Neuronal stem cell (in vitro differentiated cells): ENCODE measurements around the gene BHMT.

Experiments
- DNase-seq: peaks from one replicate; pipeline ENCODE4 v3.0.0-alpha.2; 2013; ENCODE audit warnings: low spot score
- H2AFZ ChIP-seq: one replicate; pipeline ENCODE4 v1.6.1; 2013; ENCODE audit warnings: mild to moderate bottlenecking, low read length, inconsistent platforms
- H2AK5ac ChIP-seq: 2 replicates; pipeline ENCODE4 v1.6.1; 2013; ENCODE audit warnings: low read depth, mild to moderate bottlenecking, inconsistent platforms, low read length, moderate library complexity, mixed read lengths
- H2BK120ac ChIP-seq: 2 replicates; pipeline ENCODE4 v1.6.1; 2013; ENCODE audit warnings: low read depth, mild to moderate bottlenecking, inconsistent platforms, low read length, moderate library complexity, mixed read lengths
- H2BK12ac ChIP-seq: one replicate; pipeline ENCODE4 v1.6.1; 2013; ENCODE audit warnings: low read length, inconsistent platforms
- H2BK15ac ChIP-seq: 2 replicates; pipeline ENCODE4 v1.6.1; 2013; ENCODE audit warnings: mild to moderate bottlenecking, low read length, inconsistent platforms, mixed read lengths
- H2BK5ac ChIP-seq: one replicate; pipeline ENCODE4 v1.6.1; 2013; ENCODE audit warnings: inconsistent platforms, mild to moderate bottlenecking, low read length, moderate library complexity
- H3K14ac ChIP-seq: one replicate; pipeline ENCODE4 v1.6.1; 2013; ENCODE audit warnings: low read length, inconsistent platforms
- H3K18ac ChIP-seq: 2 replicates; pipeline ENCODE4 v1.6.1; 2013; ENCODE audit warnings: low read length, inconsistent platforms
- H3K23ac ChIP-seq: 2 replicates; pipeline ENCODE4 v1.6.1; 2013; ENCODE audit warnings: low read depth, mild to moderate bottlenecking, mixed read lengths, low read length, inconsistent platforms; ENCODE audit not compliant: poor library complexity
- H3K27ac ChIP-seq: replicated peaks from 3 replicates; pipeline ENCODE4 v1.5.1; 2013; ENCODE audit warnings: low read length, inconsistent platforms
- H3K27me3 ChIP-seq, 3 experiments: 2 replicates each; pipeline ENCODE4 v1.6.1; 2013; ENCODE audit warnings: low read length in 3 of 3, mild to moderate bottlenecking in 2 of 3, inconsistent platforms in 1 of 3, low read depth in 1 of 3, mixed read lengths in 1 of 3, moderate library complexity in 1 of 3; ENCODE audit not compliant: control insufficient read depth in 3 of 3, insufficient read depth in 3 of 3
- H3K36me3 ChIP-seq, 2 donors: replicated peaks in 1 of 2; 2 replicates each; pipeline ENCODE4 v1.6.1; 2013; ENCODE audit warnings: low read length in 2 of 2; ENCODE audit not compliant: control insufficient read depth in 2 of 2, insufficient read depth in 2 of 2
- H3K4ac ChIP-seq: 2 replicates; pipeline ENCODE4 v1.6.1; 2013; ENCODE audit warnings: inconsistent platforms, mild to moderate bottlenecking, low read length, moderate library complexity
- H3K4me1 ChIP-seq, 2 donors: 1 replicate in 1 of 2; 2 replicates in 1 of 2; pipeline ENCODE4 v1.6.1; 2013; ENCODE audit warnings: low read length in 2 of 2, low read depth in 1 of 2; ENCODE audit not compliant: control insufficient read depth in 2 of 2, insufficient read depth in 1 of 2
- H3K4me2 ChIP-seq: one replicate; pipeline ENCODE4 v1.6.1; 2013; ENCODE audit warnings: mild to moderate bottlenecking, low read length, inconsistent platforms; ENCODE audit not compliant: insufficient read depth, poor library complexity, severe bottlenecking
- H3K4me3 ChIP-seq, 2 donors: 2 replicates each; pipeline ENCODE4 v1.5.1; 2013; ENCODE audit warnings: low read length in 2 of 2, mild to moderate bottlenecking in 2 of 2, inconsistent platforms in 1 of 2, moderate library complexity in 1 of 2
- H3K79me1 ChIP-seq: one replicate; pipeline ENCODE4 v1.6.1; 2013; ENCODE audit warnings: low read depth, mild to moderate bottlenecking, inconsistent platforms, low read length, moderate library complexity
- H3K9ac ChIP-seq: one replicate; pipeline ENCODE4 v1.6.1; 2013; ENCODE audit warnings: mild to moderate bottlenecking, low read depth, low read length, inconsistent platforms; ENCODE audit not compliant: poor library complexity
- H3K9me3 ChIP-seq, 2 donors: replicated peaks in 1 of 2; 2 replicates each; pipeline versions ENCODE3 to v1.6.1; 2013; ENCODE audit warnings: low read length in 2 of 2, mild to moderate bottlenecking in 2 of 2, inconsistent platforms in 1 of 2, low read depth in 1 of 2, mixed read lengths in 1 of 2, moderate library complexity in 1 of 2; ENCODE audit not compliant: control insufficient read depth in 2 of 2, insufficient read depth in 1 of 2
- H4K8ac ChIP-seq: one replicate; pipeline ENCODE4 v1.6.1; 2013; ENCODE audit warnings: low read depth, mild to moderate bottlenecking, inconsistent platforms, low read length, moderate library complexity
- H4K91ac ChIP-seq: one replicate; pipeline ENCODE4 v1.6.1; 2013; ENCODE audit warnings: low read length, low read depth, mild to moderate bottlenecking, inconsistent platforms; ENCODE audit not compliant: poor library complexity
- WGBS, 2 donors: extraction: QIAGEN DNeasy Blood & Tissue Kit; methylation state at CpG; one replicate each; pipeline ENCODE4 v1.1.7; 2013; ENCODE audit warnings: missing lambda C conversion rate in 2 of 2, mixed read lengths in 1 of 2; ENCODE audit not compliant: insufficient read length in 2 of 2, insufficient replicate concordance in 1 of 2; ENCODE audit errors: extremely low coverage in 2 of 2; 5-methylcytosine and 5-hydroxymethylcytosine counted together

BHMT gene

GRCh38 chr5:79111960-79112702 is 522 bp downstream of the BHMT start:
- Histone ChIP-seq H3K4me1 (peaks cover 0 to 7% of the 10 kb centered on the region in 2 donors), H2BK15ac (no peak overlapping the region), H3K9ac (peak overlapping the region; percentile 89), H3K27ac (no peak overlapping the region), H3K27me3 (peaks cover 9 to 70% (median 21%) of the 10 kb centered on the region in 3 experiments), H3K9me3 (no peaks in the 10 kb centered on the region), H2BK120ac (peak overlapping the region; percentile 52), H3K18ac (peak overlapping the region; percentile 74), H3K4me3 (peak overlapping the region in 1 of 2 donors; percentile 75), H3K79me1 (no peaks in the 10 kb centered on the region), H3K23ac (peak overlapping the region; percentile 50), H4K91ac (no peak overlapping the region), H4K8ac (no peak overlapping the region), H2BK5ac (peak overlapping the region; percentile 11), H2AFZ (peak overlapping the region; percentile 61), H3K4me2 (peak overlapping the region; percentile 96), H2BK12ac (no peak overlapping the region), H3K4ac (no peak overlapping the region), H3K14ac (no peak overlapping the region), H2AK5ac (peak overlapping the region; percentile 56), H3K36me3 (no peaks in the 10 kb centered on the region)
- no CpG with 5 or more reads among the region's 39 CpGs for WGBS, 2 donors
- DNase-seq: no peak

- Histone ChIP-seq H2BK15ac (no peak overlapping the region), H3K23ac (no peak overlapping the region), H4K8ac (no peak overlapping the region), H4K91ac (no peak overlapping the region), H3K9ac (no peak overlapping the region), H2BK12ac (no peak overlapping the region), H3K14ac (no peak overlapping the region), H3K36me3 (no peaks in the 10 kb centered on the region), H3K27me3 (peaks cover 9 to 65% (median 21%) of the 10 kb centered on the region in 3 experiments), H3K4me3 (no peak overlapping the region), H3K4me2 (no peak overlapping the region), H3K4ac (no peak overlapping the region), H3K9me3 (no peaks in the 10 kb centered on the region), H3K4me1 (peaks cover 0 to 7% of the 10 kb centered on the region in 2 donors), H3K27ac (no peak overlapping the region), H3K18ac (no peak overlapping the region), H2AFZ (no peak overlapping the region), H2BK5ac (no peak overlapping the region), H2AK5ac (no peak overlapping the region), H3K79me1 (no peaks in the 10 kb centered on the region), H2BK120ac (no peak overlapping the region)
- no CpG with 5 or more reads among the region's 5 CpGs for whole genome bisulfite sequencing, 2 donors
- DNase-seq: no peak
These were observed 1.1 kb downstream of the BHMT start for GRCh38 chr5:79112703-79113058.

- Histone ChIP-seq H3K27ac (no peak overlapping the region), H3K4me3 (no peak overlapping the region), H3K27me3 (peaks cover 0 to 13% (median 0%) of the 10 kb centered on the region in 3 experiments), H3K23ac (no peak overlapping the region), H3K36me3 (no peaks in the 10 kb centered on the region), H3K9me3 (no peaks in the 10 kb centered on the region), H3K14ac (no peak overlapping the region), H2BK120ac (no peak overlapping the region), H3K79me1 (no peaks in the 10 kb centered on the region), H3K18ac (no peak overlapping the region), H4K8ac (no peak overlapping the region), H2AFZ (no peak overlapping the region), H2BK15ac (no peak overlapping the region), H2BK12ac (no peak overlapping the region), H2AK5ac (no peak overlapping the region), H2BK5ac (no peak overlapping the region), H3K4me1 (no peaks in the 10 kb centered on the region), H4K91ac (no peak overlapping the region), H3K4ac (no peak overlapping the region), H3K4me2 (no peak overlapping the region), H3K9ac (no peak overlapping the region)
- no peak for DNase-seq
- WGBS, 2 donors: no CpG with 5 or more reads among the region's 4 CpGs
These were observed 7.9 kb downstream of the BHMT start for GRCh38 chr5:79119486-79119885.

- H3K9me3 ChIP-seq: no peaks in the 10 kb centered on the region
- WGBS, 2 donors: no CpG with 5 or more reads among the region's 4 CpGs
- peaks cover 0 to 7% (median 0%) of the 10 kb centered on the region in 3 experiments for H3K27me3 ChIP-seq
- no peak overlapping the region for H4K8ac ChIP-seq
- H2BK12ac ChIP-seq: no peak overlapping the region
- H2AFZ ChIP-seq: no peak overlapping the region
- DNase-seq: no peak
- H3K36me3 ChIP-seq: no peaks in the 10 kb centered on the region
- no peak overlapping the region for H3K4ac ChIP-seq
- no peak overlapping the region for H2AK5ac ChIP-seq
- H3K4me3 ChIP-seq: no peak overlapping the region
- H3K9ac ChIP-seq: no peak overlapping the region
- no peak overlapping the region for H2BK15ac ChIP-seq
- no peak overlapping the region for H2BK120ac ChIP-seq
- no peak overlapping the region for H3K14ac ChIP-seq
- H3K27ac ChIP-seq: no peak overlapping the region
- no peaks in the 10 kb centered on the region for H3K79me1 ChIP-seq
- no peak overlapping the region for H2BK5ac ChIP-seq
- H3K18ac ChIP-seq: no peak overlapping the region
- no peaks in the 10 kb centered on the region for H3K4me1 ChIP-seq
- H4K91ac ChIP-seq: no peak overlapping the region
- no peak overlapping the region for H3K23ac ChIP-seq
- H3K4me2 ChIP-seq: no peak overlapping the region
These were observed 8.6 kb downstream of the BHMT start for GRCh38 chr5:79120221-79120620.
